Embryonic facial prominence (tissue), 1 donor: ENCODE results near the gene CMC2.

Experiments
- DNase-seq: peaks from one replicate; pipeline ENCODE4 v3.0.0-alpha.2; 2016; ENCODE audit errors: extremely low spot score

Gene CMC2

GRCh38 chr16:81006813-81007695, at the start of gene CMC2, which contains the start of gene CENPN:
Gene CMC2, minus strand, starts transcription at chr16:81006885. Its CDS starts 9,491 bp downstream, at chr16:80997394.
Gene CENPN, plus strand, starts transcription at chr16:81007214. Its CDS starts 4,726 bp downstream, at chr16:81011940.
- peak; percentile 96 for DNase-seq

- DNase-seq = no peak
These were observed 47.1 kb upstream of the CMC2 start for GRCh38 chr16:81053761-81054160.

- no peak for DNase-seq
These were observed 36.1 kb upstream of the CMC2 start for GRCh38 chr16:81042821-81043220.

GRCh38 chr16:81041696-81042095, 35.0 kb upstream of the CMC2 start:
- DNase-seq = no peak

- DNase-seq = no peak
These were observed 34.2 kb upstream of the CMC2 start for GRCh38 chr16:81040842-81041241.

- no peak for DNase-seq
These were observed 33.4 kb upstream of the CMC2 start for GRCh38 chr16:81040131-81040530.

GRCh38 chr16:81036751-81037350, 30.2 kb upstream of the CMC2 start:
- no peak for DNase-seq

GRCh38 chr16:81035975-81036750, 29.5 kb upstream of the CMC2 start:
- no peak for DNase-seq

GRCh38 chr16:81035398-81035974, 28.8 kb upstream of the CMC2 start, which contains the start of gene ATMIN:
Gene ATMIN, plus strand, starts transcription at chr16:81035842. Its CDS starts 29 bp downstream, at chr16:81035871.
- DNase-seq = peak; percentile 68

GRCh38 chr16:81029930-81030604, 23.4 kb upstream of the CMC2 start:
- no peak for DNase-seq

GRCh38 chr16:81026429-81026828, 19.7 kb upstream of the CMC2 start:
- DNase-seq = no peak

GRCh38 chr16:81018496-81018895, 11.8 kb upstream of the CMC2 start:
- no peak for DNase-seq

GRCh38 chr16:81014672-81015071, 8.0 kb upstream of the CMC2 start:
- no peak for DNase-seq

GRCh38 chr16:81012974-81013373, 6.3 kb upstream of the CMC2 start:
- DNase-seq = no peak

- no peak for DNase-seq
These were observed 1.8 kb upstream of the CMC2 start for GRCh38 chr16:81008505-81008789.

- DNase-seq = no peak
These were observed 373 bp downstream of the CMC2 start for GRCh38 chr16:81006211-81006812.

GRCh38 chr16:81005610-81006161, 999 bp downstream of the CMC2 start:
- no peak for DNase-seq

GRCh38 chr16:81004646-81005353, 1.9 kb downstream of the CMC2 start:
- DNase-seq = peak; percentile 43

GRCh38 chr16:81003610-81004460, 2.9 kb downstream of the CMC2 start:
- no peak for DNase-seq
